Stimulated activated CD8-positive, alpha-beta memory T cell treated with anti-CD3 and anti-CD28 coated beads, Interleukin-2, amount 100 ng/mL, for 48 hours (primary cell): ENCODE data around the gene IL11RA.

Source experiments
- DNase-seq, 2 donors: peaks; one replicate each; pipeline ENCODE4 v3.0.0-alpha.2; 2020; ENCODE audit warnings: low read depth in 2 of 2

IL11RA gene

DNA sequence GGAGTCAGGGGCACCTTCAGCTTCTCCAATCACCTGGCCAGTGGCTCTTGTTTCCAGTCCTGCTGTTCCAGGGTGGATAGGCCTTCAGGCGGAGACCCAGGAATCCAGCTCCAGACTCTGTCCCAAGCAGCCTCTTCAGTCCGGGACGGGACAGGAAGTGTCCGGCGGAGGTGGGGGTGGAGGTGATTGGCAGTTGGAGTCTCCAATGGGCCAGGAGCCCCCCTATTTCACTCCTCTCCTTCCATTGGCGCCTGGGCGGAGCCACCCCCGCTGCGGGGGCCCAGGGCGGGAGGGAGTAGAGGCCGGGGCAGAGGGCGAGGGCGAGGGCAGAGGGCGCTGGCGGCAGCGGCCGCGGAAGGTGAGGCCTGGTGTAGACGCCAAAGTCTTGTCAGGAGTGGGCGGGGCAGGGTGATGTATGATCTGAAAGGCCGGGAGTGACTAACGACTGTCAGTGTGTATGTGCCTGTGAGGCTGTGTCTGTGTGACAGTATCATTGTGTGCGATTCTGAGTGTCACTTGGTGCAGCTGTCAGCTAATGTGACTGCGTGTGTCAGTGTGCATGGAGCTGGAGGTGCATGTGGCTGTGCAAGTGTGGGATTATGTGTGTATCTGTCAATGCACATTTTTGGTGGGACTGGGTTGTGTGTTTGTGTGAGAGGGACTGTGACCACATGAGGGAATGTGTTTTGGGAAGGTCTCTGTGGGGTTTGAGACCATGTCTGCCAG is at the start of gene IL11RA:
Gene IL11RA, plus strand, starts transcription at position 310 of the 726 bp plus-strand sequence. CDS start 3,033 bp downstream, outside the sequence.
- peak in 1 of 2 donors; percentile 48 for DNase-seq

GRCh38 chr9:34603610-34604231 is 48.3 kb upstream of the IL11RA start:
- DNase-seq = peak; percentile 62 to 66

- DNase-seq = no peak
These were observed 45.8 kb upstream of the IL11RA start for GRCh38 chr9:34606190-34606589.

GRCh38 chr9:34606905-34607304 is 45.1 kb upstream of the IL11RA start:
- DNase-seq = no peak

DNA sequence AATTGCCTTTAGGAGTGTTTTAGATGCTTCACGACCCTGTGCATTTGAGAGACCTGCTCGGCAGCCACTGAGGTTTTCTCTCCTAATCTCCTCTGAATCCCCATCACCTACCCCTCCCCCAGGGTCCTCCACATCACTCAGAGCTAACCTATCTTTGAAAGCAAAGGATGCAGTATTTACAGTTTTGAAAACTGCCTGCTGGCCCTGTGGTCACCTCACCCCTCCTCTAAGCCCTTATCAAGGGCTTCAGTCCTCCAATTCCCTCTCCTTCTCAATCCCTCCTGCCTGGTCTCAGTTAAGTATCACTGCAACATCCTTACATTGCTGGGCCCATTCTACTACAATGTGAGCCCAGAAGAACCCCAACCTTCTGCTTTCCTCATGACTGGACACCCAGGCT is 44.7 kb upstream of the IL11RA start:
- no peak for DNase-seq

DNA sequence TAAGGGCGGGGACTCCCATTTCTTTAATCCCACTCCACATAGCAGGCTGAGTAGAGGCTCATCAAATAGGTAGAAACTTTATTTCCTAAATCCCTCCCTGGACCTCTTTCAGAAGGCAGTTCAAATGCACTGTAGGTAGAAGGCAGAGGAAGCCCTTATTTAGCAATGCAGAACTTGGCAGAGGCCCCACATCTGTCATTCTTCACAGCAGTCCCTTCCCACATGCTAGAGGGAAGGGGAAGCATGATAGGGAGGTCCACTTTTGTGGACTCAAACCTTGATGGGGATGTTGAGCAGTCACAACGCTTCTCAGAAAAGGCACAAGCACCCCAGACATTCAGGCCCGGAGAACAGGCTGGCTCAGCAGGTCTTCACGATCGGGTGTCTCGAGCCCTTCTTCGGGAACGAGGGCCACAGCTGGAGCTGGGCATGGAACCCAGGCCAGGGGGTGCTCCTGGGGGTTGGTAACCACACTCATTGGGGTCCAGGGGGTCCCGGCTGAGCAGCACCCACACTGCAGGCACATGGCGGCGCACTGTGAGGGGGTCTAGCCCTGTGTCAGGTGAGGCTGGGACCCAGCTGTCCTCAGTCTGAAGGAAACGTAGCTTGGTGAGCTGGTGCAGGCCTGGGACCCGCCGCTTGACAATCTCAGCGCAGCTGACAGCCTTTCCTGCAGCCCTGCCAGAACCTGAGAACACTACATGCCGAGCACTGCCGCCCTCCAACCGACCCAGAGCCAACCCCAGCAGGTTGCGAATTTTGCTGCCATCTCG is 41.4 kb upstream of the IL11RA start:
- DNase-seq = no peak

GRCh38 chr9:34611251-34611810 is 40.7 kb upstream of the IL11RA start:
- DNase-seq = no peak

- peak; percentile 77 to 78 for DNase-seq
These were observed 39.9 kb upstream of the IL11RA start, which contains the start of gene RPP25L for GRCh38 chr9:34611811-34612787. Gene RPP25L, minus strand, starts transcription at chr9:34612097. Its CDS starts 801 bp downstream, at chr9:34611296.

DNA sequence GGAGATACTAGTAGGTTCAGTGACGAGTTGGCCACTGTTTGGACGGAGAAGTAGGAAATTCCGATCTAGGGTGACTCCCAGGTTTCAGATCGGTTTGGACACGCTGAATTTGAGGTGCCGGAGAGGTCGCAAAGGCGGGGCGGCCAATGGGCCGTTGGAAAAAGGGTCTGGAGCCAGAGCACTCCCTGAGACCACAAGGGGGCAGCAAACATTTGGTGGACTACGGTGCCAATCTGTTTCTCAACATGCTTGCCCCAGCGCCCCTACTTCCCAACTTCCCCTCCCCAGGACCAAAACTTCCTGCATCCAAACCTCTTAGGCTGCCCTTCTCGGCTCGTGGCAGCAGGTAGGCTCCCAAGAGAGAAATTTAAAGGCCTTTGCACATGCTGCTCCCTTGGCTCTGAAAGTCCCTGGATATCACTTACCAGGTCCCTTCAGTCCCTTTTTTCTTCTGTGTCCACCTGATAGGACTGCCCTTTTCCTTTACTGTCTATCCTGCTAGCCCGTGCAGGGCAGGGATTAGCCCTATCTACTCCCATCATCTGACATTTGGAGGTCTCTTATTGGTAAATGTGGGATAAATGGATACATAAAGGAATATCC is 39.1 kb upstream of the IL11RA start:
- DNase-seq = peak; percentile 52 to 64

DNA sequence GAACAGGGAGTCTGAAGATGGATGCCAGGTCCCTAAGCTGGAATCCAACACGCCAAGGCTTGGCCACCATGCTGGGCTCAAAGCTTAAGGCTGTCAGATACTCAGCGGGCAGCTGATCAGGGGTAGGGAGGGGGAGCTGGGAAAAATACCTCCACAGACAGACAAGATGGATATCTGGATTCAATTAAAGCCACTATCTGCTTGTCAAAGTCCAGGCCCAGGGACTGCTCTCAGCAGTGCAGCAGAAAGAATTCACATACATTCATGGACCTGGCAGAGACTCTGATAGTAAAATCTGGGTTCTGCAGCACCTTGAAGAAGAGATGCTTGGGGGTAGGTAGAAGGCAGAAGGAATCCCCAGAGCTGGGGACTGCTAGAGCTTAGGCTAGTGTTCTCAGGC is 36.9 kb upstream of the IL11RA start:
- no peak for DNase-seq

DNA sequence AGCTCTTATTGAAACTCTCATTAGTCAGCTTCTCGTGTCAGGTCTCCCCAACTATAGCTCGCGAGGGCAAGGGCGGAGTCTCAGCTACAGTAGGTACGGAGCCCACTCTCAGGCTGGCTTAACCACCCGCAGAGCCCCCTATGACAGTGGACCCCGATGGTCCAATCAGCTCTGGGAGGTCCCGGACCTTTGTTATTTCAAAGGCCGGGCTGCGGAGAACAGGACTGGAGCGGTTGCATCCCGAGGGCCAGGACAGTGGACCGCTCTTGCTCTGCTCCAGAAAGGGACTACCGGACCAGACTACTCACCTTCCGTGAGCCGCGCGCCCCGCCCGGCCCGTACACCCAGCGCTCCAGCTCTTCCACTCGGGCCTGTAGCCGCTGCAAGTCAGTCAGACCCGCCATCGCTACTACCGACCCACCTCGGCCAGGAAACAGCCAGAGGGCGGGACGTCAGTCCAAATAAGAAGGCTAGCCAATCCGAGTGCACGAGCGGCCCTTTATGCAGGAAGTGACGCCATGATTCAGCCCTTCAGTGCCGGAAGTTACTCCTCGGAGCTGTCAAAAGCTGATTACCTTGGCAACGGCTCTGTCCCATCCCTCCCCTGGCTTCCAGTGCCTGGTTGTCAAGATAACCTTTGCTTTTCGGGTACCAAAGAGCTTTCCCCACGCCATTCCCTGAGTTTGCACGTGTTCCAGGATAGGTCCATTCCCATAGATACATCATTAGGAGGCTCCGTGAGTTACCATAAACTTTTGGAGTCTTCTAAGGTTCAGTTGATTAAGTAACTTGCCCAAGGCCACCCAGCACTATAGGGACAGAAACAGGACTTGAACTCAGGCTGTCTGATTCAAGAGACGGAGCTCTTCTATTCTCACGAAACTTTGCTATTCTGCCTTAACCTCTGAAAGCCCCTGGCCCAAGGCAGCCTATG is 31.7 kb upstream of the IL11RA start, which contains the start of gene DCTN3:
Gene DCTN3, minus strand, starts transcription at position 435 of the 934 bp plus-strand sequence. Its CDS starts 31 bp downstream, at position 404.
- peak; percentile 78 to 82 for DNase-seq

- no peak for DNase-seq
These were observed 28.4 kb upstream of the IL11RA start for GRCh38 chr9:34623374-34624235.

DNA sequence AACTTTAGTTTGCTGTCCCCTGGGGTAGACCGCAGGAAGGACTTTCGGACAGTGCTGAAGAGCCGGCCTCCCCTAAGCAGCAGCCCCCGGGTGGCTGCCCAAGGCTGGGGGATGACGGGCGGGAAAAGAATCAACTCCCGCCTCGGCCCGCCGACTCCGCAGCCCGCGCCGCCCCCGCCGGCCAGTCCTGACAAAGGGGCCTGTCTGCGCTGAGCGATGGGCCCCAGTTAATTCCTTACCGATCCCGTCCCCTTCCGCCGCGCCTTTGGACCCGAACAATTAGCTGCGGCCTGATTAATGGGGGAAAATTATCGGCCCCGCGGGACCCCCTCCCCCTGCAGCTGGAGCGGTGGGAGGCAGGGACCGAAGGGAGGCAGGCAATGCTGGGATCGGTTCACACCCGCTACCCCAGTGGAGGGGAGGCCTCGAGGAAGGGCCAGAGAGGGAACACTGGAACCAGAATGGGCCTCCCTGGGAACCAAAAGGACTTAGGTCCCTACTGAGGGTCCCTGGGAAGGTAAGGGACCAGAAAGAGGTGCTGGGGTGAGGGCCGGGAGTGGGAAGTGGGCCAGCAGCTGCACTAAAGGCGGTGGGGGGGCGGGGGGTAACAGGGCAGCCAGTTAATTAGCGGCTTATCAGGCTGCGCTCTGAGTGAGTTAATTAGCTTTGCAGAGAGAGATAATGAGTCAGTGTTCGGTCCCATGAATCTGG is 27.4 kb upstream of the IL11RA start:
- no peak for DNase-seq

DNA sequence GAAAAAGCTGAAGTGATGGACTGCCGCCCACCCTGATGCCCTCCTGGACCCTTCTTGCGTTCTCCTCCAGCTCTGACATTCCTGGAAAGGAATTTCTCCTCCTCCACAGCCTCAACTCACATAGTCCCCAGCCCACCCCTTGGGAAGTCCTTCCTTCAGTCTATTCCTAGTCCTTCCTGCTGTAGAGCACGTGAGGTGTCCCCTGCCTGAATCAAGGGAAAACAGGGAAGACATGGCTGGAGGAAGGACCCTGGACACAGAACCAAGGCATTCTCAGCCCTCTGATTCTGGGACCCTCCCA is 26.8 kb upstream of the IL11RA start:
- no peak for DNase-seq

DNA sequence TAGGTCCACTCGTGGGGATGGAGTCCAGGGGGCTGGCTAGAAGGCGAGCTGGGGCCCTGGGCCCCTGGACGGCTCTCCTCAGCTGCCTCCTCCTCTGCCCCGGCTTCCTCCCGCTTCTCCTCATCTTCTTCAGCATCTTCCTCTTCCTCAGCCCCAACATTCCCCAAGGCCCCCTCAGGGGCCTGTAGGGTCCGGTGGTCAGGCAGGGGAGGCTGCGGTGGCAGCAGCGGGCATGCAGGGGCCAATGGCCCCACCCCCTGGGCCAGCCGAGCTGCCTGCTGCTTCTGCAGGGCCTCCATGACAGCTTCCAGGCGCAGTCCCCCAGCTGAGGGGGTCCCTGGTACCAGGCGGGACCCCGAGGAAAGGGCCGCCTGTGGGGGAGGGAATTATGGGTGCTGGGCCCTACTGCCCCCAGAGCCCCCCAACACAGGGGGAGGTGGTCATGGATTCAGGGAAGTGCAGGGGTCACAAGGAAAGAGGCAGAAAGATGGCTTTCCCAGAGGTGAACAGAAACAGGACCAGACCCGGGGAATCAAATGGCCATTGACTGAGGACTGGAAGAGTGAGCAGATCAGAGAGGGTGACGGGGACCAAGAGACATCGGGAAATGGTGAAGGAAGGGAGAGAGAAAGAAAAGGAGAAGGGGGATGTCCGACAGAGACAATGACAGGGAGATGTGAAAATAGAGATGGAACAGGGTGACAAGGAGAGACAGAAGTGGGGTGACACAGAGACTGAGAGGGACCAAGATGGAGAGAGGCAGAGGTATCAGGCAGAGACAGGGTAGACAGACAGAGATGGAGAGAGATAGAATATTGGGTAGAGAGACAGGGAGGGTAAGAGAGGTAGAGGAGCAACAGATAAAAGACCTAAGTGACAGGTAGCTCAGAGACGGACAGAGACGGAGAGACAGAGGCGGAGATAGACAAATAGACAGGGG is 24.0 kb upstream of the IL11RA start:
- DNase-seq = no peak

DNA sequence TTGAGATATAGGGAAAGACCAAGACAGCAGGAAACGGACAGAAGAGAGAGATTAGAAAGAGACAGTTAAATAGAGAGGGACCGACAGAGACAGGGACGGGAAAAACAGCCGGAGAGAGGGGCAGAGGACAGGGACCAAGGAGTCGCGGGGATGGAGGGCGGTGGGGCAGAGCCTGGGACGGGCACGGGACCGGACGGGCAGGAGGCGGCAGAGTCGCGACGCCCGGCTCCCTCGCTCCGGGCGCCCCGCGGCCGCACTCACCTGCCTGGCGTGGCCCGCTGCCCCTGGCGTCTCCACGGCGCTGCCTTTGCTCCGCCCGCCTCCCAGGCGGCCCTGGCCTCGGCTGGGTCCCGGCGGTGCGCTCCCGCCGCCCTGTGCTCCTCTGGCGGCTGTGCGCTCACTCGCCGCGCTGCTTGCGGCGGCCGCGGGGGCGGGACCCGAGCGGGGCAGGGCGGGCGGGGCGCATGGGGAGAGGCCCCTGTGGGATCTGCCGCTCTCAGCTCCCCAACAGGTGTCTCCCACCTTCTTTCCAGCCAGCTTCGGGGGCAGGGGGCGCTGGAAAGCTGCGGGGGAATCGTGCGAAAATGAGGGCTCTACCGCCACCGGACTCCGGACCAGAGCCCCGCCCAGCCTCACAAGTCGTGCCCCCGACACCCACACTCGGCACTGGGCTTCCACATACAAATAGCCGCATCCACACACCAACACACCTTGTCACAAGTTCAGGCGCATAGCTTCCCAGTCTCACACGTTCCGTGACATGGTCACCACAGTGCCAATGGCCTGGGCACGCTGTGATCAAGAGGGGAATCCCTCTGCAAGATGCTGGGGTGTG is 23.1 kb upstream of the IL11RA start, which contains the start of gene ARID3C:
Gene ARID3C, minus strand, starts transcription at position 411 of the 835 bp plus-strand sequence. CDS start 1,052 bp downstream, outside the sequence.
- peak in 1 of 2 donors; percentile 33 for DNase-seq
